Activated CD4-positive, alpha-beta T cell treated with anti-CD3 and anti-CD28 coated beads, Interleukin-2, amount 10 ng/mL, durations not matched to agents 24 days and 14 days (primary cell): ENCODE measurements around the gene RFFL. TPM values are rescaled to one million over a fixed set of nuclear protein-coding genes. Genes with fewer than 3 reads are reported as not detected.

ENCODE experiments used
- DNase-seq: peaks from one replicate; pipeline ENCODE4 v3.0.0; 2022
- H3K27ac Mint-ChIP-seq: one replicate; pipeline ENCODE4 v1.8.0; 2022; ENCODE audit warnings: mild to moderate bottlenecking, mixed read lengths
- H3K27me3 Mint-ChIP-seq: one replicate; pipeline ENCODE4 v1.8.0; 2022; ENCODE audit warnings: mixed read lengths
- H3K36me3 Mint-ChIP-seq: one replicate; pipeline ENCODE4 v1.8.0; 2022; ENCODE audit warnings: low read depth, mild to moderate bottlenecking, mixed read lengths
- H3K4me1 Mint-ChIP-seq: one replicate; pipeline ENCODE4 v1.8.0; 2021; ENCODE audit warnings: mixed read lengths
- H3K4me3 Mint-ChIP-seq: one replicate; pipeline ENCODE4 v1.8.0; 2022; ENCODE audit warnings: mild to moderate bottlenecking, moderate library complexity, mixed read lengths
- H3K9me3 Mint-ChIP-seq: one replicate; pipeline ENCODE4 v1.8.0; 2021; ENCODE audit warnings: mixed read lengths
- intact Hi-C: fragments of 100-400 bp; cut with micrococcal nuclease; formaldehyde crosslinking; loops from one replicate; pipeline ENCODE4 v1.15.1; 2023
- total RNA-seq: library from RNA; stranded (reverse); gene quantifications from 2 replicates; pipeline ENCODE4 v1.2.3, GENCODE V29; 2022

RFFL gene
- total RNA-seq, 1 donor from 2014 or later, result 23.5 TPM

DNA sequence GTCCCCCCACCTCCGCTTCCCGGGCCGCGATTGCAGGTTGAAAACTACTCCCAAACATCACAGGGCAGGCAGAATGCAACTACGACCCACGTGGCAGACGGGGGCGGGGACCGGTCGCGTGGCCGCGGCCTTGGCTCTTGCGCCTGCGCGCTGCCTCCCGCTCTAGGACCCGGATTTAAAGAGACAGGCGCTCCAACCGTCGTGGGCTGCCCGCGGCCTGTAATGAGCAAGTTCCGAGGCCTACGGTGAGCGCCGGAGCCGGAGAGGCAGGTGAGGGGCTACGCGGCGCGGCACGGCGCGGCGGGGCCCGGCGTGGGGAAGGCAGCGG lies 83.2 kb downstream of the RFFL start, which contains the start of gene LIG3:
Gene LIG3, plus strand, starts transcription at position 160 of the 328 bp plus-strand sequence. CDS start 2,494 bp downstream, outside the sequence.
- Mint-ChIP-seq H3K27me3 (no peaks in the 10 kb centered on the region), H3K27ac (peak within 1 kb of the TSS; percentile 98), H3K36me3 (peaks cover 29% of the 10 kb centered on the region), H3K4me1 (peaks cover 47% of the 10 kb centered on the region), H3K9me3 (no peaks in the 10 kb centered on the region), H3K4me3 (peak within 1 kb of the TSS; percentile 96)
- intact Hi-C loops, result loop anchor here (1.0 to 5.0 kb wide), 2 partner anchors 19 to 262 kb away; partner anchors contain the start of genes CCT6B, SLFN5 and ZNF830
- DNase-seq, result peak; percentile 98

GRCh38 chr17:34979650-34980352 lies 83.7 kb downstream of the RFFL start:
- H3K4me1 Mint-ChIP-seq, result peaks cover 49% of the 10 kb centered on the region

DNA sequence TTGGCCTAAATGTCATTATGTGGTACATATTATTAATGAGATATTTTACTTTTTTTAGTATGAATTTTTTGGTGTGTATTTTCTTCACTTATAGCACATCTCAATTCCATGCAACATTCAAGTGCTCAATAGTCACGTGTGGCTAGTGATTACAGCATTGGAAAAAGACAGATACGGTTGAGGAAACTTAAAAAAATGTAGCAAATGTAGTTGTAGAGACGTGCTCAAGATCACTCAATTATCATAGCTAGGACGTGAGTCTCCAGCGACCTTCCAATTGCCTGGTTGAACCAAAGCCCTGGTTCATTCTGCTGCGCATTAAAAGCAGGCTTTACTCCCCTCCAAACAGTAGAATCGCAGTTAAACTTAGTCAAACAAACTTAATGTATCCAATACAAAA lies 84.4 kb downstream of the RFFL start:
- Mint-ChIP-seq H3K4me3 (peak overlapping the region; percentile 3), H3K4me1 (peaks cover 48% of the 10 kb centered on the region), H3K9me3 (no peaks in the 10 kb centered on the region), H3K27me3 (no peaks in the 10 kb centered on the region), H3K27ac (no peak overlapping the region), H3K36me3 (peaks cover 23% of the 10 kb centered on the region)
- intact Hi-C loops, result no loop called here
- DNase-seq, result no peak

More at GRCh38 chr17:34979650-34980352, 83.7 kb downstream of the RFFL start:
- DNase-seq, result no peak
- Mint-ChIP-seq H3K27me3 (no peaks in the 10 kb centered on the region), H3K27ac (peak overlapping the region; percentile 98), H3K4me3 (peak overlapping the region; percentile 93), H3K9me3 (no peaks in the 10 kb centered on the region), H3K36me3 (peaks cover 26% of the 10 kb centered on the region)
- intact Hi-C loops, result loop anchor here (1.0 to 5.0 kb wide), 2 partner anchors 18 to 262 kb away; partner anchors contain the start of genes CCT6B, SLFN5 and ZNF830

GRCh38 chr17:34974794-34975785 lies 88.4 kb downstream of the RFFL start:
- Mint-ChIP-seq H3K27ac (peak overlapping the region; percentile 52), H3K9me3 (no peaks in the 10 kb centered on the region), H3K27me3 (no peaks in the 10 kb centered on the region), H3K36me3 (peaks cover under 1% of the 10 kb centered on the region), H3K4me1 (peaks cover 20% of the 10 kb centered on the region), H3K4me3 (no peak overlapping the region)
- no peak for DNase-seq
- intact Hi-C loops, result no loop called here

DNA sequence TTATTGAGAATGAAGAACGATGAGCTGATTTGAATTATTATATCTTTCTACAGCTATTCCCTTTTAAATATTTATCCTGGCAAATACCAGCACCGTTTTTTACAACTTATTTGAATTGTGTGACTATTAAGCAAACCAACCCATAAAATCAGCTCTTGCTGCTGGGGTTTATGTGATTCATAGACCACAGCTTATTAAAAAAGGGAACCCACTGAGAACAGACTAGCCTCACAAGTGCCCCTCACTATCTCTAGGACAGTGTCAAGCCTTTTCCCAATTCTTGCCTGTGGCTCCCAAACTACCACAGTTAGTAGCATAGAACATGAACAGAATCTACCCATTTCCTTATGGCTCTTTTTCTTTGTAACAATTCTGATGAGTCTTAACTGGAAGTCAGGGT lies 89.3 kb downstream of the RFFL start:
- intact Hi-C loops, result no loop called here
- H3K27ac Mint-ChIP-seq, result no peak overlapping the region
- no peak for DNase-seq

DNA sequence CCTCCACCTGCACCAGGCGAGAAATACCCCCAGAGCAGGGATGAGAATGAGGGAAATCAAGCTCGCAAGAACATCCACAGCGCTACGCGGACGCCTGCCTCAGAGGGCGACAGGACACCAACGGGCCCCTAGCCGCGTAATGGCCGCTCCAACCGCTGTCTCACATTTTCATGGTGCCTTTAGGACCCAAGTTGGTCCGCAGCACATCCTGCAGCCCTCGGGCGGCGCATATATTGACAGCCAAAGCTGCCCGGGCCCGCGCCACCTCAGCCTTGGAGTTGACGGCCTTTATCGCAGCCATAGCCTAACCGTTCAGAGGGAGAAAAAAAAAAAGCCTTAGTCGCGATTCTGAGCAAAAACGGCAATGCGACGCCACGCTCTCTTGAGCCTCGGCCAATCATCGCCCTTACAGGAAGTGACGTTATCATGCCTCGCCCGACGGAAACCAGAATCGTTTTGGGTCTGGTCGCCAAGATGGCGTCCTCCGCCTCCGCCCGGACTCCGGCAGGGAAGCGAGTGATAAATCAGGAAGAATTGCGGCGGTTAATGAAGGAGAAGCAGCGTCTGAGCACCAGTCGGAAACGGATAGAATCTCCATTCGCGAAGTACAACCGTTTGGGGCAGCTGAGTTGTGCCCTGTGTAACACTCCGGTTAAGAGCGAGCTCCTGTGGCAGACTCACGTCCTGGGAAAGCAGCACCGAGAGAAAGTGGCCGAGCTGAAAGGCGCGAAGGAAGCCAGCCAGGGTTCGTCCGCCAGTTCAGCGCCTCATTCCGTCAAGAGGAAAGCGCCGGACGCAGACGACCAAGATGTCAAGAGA lies 102.2 kb downstream of the RFFL start, which contains the start of the genes CCT6B and ZNF830:
Gene CCT6B, minus strand, starts transcription at position 368 of the 819 bp plus-strand sequence. Its CDS starts 67 bp downstream, at position 301.
Gene ZNF830, plus strand, starts transcription at position 448 of the 819 bp plus-strand sequence. Its CDS starts 27 bp downstream, at position 475.
- intact Hi-C loops, result loop anchor here (1.0 to 2.0 kb wide), 3 partner anchors 19 to 281 kb away; partner anchors contain the start of genes LIG3, RAD51D and SLFN5
- Mint-ChIP-seq H3K36me3 (peaks cover 25% of the 10 kb centered on the region), H3K9me3 (peaks cover 10% of the 10 kb centered on the region), H3K27me3 (peaks cover 2% of the 10 kb centered on the region), H3K27ac (peak within 1 kb of the TSS; percentile 100), H3K4me3 (peak within 1 kb of the TSS; percentile 98), H3K4me1 (peaks cover 24% of the 10 kb centered on the region)
- peak; percentile 97 for DNase-seq

More for the DNA sequence above, 89.3 kb downstream of the RFFL start:
- H3K4me3 Mint-ChIP-seq, result no peak overlapping the region
- H3K36me3 Mint-ChIP-seq, result peaks cover 2% of the 10 kb centered on the region
- H3K4me1 Mint-ChIP-seq, result peaks cover 11% of the 10 kb centered on the region
- no peaks in the 10 kb centered on the region for H3K9me3 Mint-ChIP-seq
- H3K27me3 Mint-ChIP-seq, result no peaks in the 10 kb centered on the region

- DNase-seq, result no peak
- Mint-ChIP-seq H3K27me3 (peaks cover 7% of the 10 kb centered on the region), H3K27ac (no peak overlapping the region), H3K36me3 (peaks cover 12% of the 10 kb centered on the region), H3K4me1 (peaks cover 19% of the 10 kb centered on the region), H3K9me3 (peaks cover 10% of the 10 kb centered on the region), H3K4me3 (no peak overlapping the region)
- intact Hi-C loops, result no loop called here
These were observed 105.1 kb downstream of the RFFL start for GRCh38 chr17:34958438-34958837.

Other genes with a start within 250 kb of the RFFL start
- gene CCT6B, start 102.2 kb downstream of the RFFL start, total RNA-seq, result 0.40 and 1.3 TPM in 2 replicates
- 24.7 and 28.4 TPM in 2 replicates for gene ZNF830, start 102.2 kb downstream of the RFFL start, total RNA-seq
- 67.2 and 67.3 TPM in 2 replicates for gene LIG3, start 83.2 kb downstream of the RFFL start, total RNA-seq
- 32.6 and 35.2 TPM in 2 replicates for gene RAD51D, start 56.2 kb upstream of the RFFL start, total RNA-seq
- not detected in 2 replicates for gene FNDC8, start 57.9 kb upstream of the RFFL start, total RNA-seq
- gene NLE1, start 78.6 kb upstream of the RFFL start, total RNA-seq, result 45.3 and 47.9 TPM in 2 replicates
- gene UNC45B, start 84.1 kb upstream of the RFFL start, total RNA-seq, result not detected in 2 replicates
- 0.09 TPM in 1 of 2 replicates, not detected in the other for gene SLC35G3, start 130.7 kb upstream of the RFFL start, total RNA-seq
- 6.9 and 8.9 TPM in 2 replicates for gene SLFN5, start 179.4 kb upstream of the RFFL start, total RNA-seq